HepG2 (cell line): ENCODE results near the gene ARL6IP4. TPM values are rescaled to one million over a fixed set of nuclear protein-coding genes. Genes with fewer than 3 reads are reported as not detected.

Experiments used
- ADNP ChIP-seq: sonication (generic); formaldehyde crosslinking; IDR thresholded peaks from 2 replicates; pipeline ENCODE4 v1.4.0; 2020; ENCODE audit warnings: missing genetic modification reagents
- ARHGAP35 ChIP-seq: sonication (generic); formaldehyde crosslinking; IDR thresholded peaks from 2 replicates; pipeline ENCODE4 v1.9.0; 2022; ENCODE audit warnings: mild to moderate bottlenecking, inconsistent platforms, moderate library complexity, missing genetic modification reagents, borderline replicate concordance
- FOXP1 ChIP-seq, 2 experiments: fragments of 450-650 bp in 1 of 2; IDR thresholded peaks; 2 replicates each; pipeline ENCODE4 v1.6.1; 2017 to 2018; ENCODE audit warnings: antibody characterized with exemption in 1 of 2
- GATA4 ChIP-seq: sonication (generic); IDR thresholded peaks from 2 replicates; pipeline ENCODE4 v1.6.1; 2016; ENCODE audit warnings: antibody characterized with exemption, low read depth, borderline replicate concordance
- MAFK ChIP-seq, 2 experiments: IDR thresholded peaks in 1 of 2; conservative IDR thresholded peaks in 1 of 2; 2 replicates each; pipeline ENCODE4 v1.6.1; 2011; ENCODE audit warnings: improper control_type of control experiment in 2 of 2, low read length in 2 of 2
- MED8 ChIP-seq: sonication (generic); formaldehyde crosslinking; IDR thresholded peaks from 2 replicates; pipeline ENCODE4 v1.8.1; 2023; ENCODE audit warnings: mild to moderate bottlenecking, missing genetic modification reagents; ENCODE audit not compliant: insufficient replicate concordance
- MEF2D ChIP-seq: sonication (generic); formaldehyde crosslinking; IDR thresholded peaks from 2 replicates; pipeline ENCODE4 v1.5.1; 2020; ENCODE audit warnings: mild to moderate bottlenecking, missing genetic modification reagents
- SP5 ChIP-seq: IDR thresholded peaks from 2 replicates; pipeline ENCODE4 v1.6.1; 2016; ENCODE audit warnings: low read depth, borderline replicate concordance
- STAT6 ChIP-seq: sonication (generic); formaldehyde crosslinking; IDR thresholded peaks from 2 replicates; pipeline ENCODE4 v1.4.0; 2020; ENCODE audit warnings: missing genetic modification reagents, mild to moderate bottlenecking, borderline replicate concordance
- ZBTB26 ChIP-seq: IDR thresholded peaks from 2 replicates; pipeline ENCODE4 v1.6.1; 2016; ENCODE audit warnings: missing compliant biosample characterization, missing genetic modification reagents, borderline replicate concordance
- ZNF235 ChIP-seq: sonication (generic); formaldehyde crosslinking; IDR thresholded peaks from 2 replicates; pipeline ENCODE4 v1.8.1; 2023; ENCODE audit warnings: mild to moderate bottlenecking, missing genetic modification reagents, borderline replicate concordance
- ZNF318 ChIP-seq: sonication (generic); formaldehyde crosslinking; IDR thresholded peaks from 2 replicates; pipeline ENCODE4 v1.4.0; 2020; ENCODE audit warnings: mild to moderate bottlenecking, missing genetic modification reagents
- polyA plus RNA-seq, 8 experiments: library from polyadenylated mRNA; depleted of rRNA in 3 of 8; stranded (reverse) in 7 of 8; unstranded in 1 of 8; fragments of >200 nt; fragmentation: Illumina TruSeq in 4 of 8; extraction: Trizol in 4 of 8; gene quantifications; 2 replicates each; pipeline versions ENCODE4 v1.2.1 to v1.2.3, GENCODE V29; 2011 to 2016; ENCODE audit warnings: low read depth in 4 of 8, missing spikeins in 1 of 8, mixed read lengths in 1 of 8; ENCODE audit not compliant: insufficient read depth in 1 of 8
- total RNA-seq, 5 experiments: library from RNA; depleted of rRNA; stranded (reverse); fragments of >200 nt; fragmentation: Illumina TruSeq; extraction: Trizol; gene quantifications; 2 replicates each; pipeline ENCODE4 v1.2.3, GENCODE V29; 2016; ENCODE audit warnings: low read depth in 1 of 5
- TF ChIP-seq, protein P1 (sequence below): sonication (generic); formaldehyde crosslinking; IDR thresholded peaks from 2 replicates; pipeline ENCODE4 v1.4.0; 2020; ENCODE audit warnings: missing genetic modification reagents

The ARL6IP4 gene
- total and polyA plus RNA-seq, 2 of the 13 experiments (the other 11 are each of a cell fraction or from before 2014, with no cell fraction given), result 155 to 220 TPM

DNA sequence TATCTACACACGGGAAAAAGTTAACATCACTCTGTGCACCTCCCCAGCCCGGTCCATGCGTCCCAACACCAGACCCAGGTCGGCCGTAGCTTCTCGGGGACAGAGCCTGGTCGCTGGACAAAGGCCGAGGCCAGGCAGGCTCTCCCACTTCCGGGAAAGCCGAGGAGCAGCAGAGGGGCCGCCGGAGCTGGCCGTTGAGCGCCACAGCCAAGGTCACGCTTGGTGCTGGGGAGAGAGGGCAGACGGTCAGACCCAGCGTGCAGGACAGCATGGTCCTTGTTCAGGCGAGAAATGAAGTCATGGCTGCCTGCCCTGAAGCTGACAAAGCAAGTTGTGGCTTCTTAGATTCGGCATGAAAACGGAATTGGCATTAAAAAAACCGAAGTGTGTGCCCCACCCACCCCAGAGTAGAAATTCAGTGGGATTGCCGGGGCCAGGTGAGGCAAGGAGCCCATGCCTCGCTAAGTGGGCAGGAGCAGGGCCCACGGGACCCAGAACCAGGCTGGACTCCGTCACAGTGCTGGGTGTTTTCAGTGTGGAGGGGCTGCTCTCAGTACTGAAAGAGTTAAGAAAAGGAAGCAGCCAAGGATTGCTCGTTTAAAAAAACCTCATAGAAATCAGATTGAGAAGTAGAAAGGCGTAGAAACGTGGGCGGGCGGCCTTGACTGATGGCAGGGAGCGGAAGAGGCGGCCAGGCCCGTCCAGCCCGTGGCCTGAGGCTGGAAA, 4.3 kb downstream of the ARL6IP4 start (continued):
- no peak for TF ChIP-seq ZNF235 (CRISPR knock-in tag)
- peak; percentile 66; the same call in 1 of the 2 replicates for TF ChIP-seq MEF2D (CRISPR knock-in tag)
- no peak for TF ChIP-seq ZBTB26 (CRISPR knock-in tag)
- TF ChIP-seq ARHGAP35 (CRISPR knock-in tag), result 0 out of 2 replicates have a peak, but pooled peaks have one; percentile 37
- 0 out of 2 replicates have a peak, but pooled peaks have one; percentile 29 for TF ChIP-seq ZNF318 (CRISPR knock-in tag)
- peak; percentile 38; the same call in 1 of the 2 replicates for TF ChIP-seq SP5 (CRISPR knock-in tag)
- TF ChIP-seq MED8 (CRISPR knock-in tag), result no peak
- TF ChIP-seq FOXP1 (IDR thresholded peaks at IDR 0.05), result no peak
- 0 out of 2 replicates have a peak, but pooled peaks have one; percentile 8 for TF ChIP-seq FOXP1 (CRISPR knock-in tag; IDR thresholded peaks at IDR 0.05)
- TF ChIP-seq MAFK (conservative IDR thresholded peaks at IDR 0.05 in 1 of 2, IDR thresholded peaks at IDR 0.05 in 1 of 2; ENCODE audit: low read length in 2 of 2), result 0 out of 4 replicates have a peak, but pooled peaks of 1 of the 2 experiments have one; percentile 26
- peak; percentile 21; the same call in 1 of the 2 replicates for TF ChIP-seq STAT6 (CRISPR knock-in tag)
- TF ChIP-seq GATA4, result no peak
- TF ChIP-seq, protein P1, sequence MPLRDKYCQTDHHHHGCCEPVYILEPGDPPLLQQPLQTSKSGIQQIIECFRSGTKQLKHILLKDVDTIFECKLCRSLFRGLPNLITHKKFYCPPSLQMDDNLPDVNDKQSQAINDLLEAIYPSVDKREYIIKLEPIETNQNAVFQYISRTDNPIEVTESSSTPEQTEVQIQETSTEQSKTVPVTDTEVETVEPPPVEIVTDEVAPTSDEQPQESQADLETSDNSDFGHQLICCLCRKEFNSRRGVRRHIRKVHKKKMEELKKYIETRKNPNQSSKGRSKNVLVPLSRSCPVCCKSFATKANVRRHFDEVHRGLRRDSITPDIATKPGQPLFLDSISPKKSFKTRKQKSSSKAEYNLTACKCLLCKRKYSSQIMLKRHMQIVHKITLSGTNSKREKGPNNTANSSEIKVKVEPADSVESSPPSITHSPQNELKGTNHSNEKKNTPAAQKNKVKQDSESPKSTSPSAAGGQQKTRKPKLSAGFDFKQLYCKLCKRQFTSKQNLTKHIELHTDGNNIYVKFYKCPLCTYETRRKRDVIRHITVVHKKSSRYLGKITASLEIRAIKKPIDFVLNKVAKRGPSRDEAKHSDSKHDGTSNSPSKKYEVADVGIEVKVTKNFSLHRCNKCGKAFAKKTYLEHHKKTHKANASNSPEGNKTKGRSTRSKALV (CRISPR knock-in tag), result peak; percentile 68
- TF ChIP-seq ADNP, result no peak
